ENCODE results near the gene SPECC1L. TPM values are rescaled to one million over a fixed set of nuclear protein-coding genes. Genes with fewer than 3 reads are reported as not detected.

SPECC1L gene
- total and polyA plus RNA-seq, 7 donors: 17.4 to 52.6 (median 28.8) TPM

DNA sequence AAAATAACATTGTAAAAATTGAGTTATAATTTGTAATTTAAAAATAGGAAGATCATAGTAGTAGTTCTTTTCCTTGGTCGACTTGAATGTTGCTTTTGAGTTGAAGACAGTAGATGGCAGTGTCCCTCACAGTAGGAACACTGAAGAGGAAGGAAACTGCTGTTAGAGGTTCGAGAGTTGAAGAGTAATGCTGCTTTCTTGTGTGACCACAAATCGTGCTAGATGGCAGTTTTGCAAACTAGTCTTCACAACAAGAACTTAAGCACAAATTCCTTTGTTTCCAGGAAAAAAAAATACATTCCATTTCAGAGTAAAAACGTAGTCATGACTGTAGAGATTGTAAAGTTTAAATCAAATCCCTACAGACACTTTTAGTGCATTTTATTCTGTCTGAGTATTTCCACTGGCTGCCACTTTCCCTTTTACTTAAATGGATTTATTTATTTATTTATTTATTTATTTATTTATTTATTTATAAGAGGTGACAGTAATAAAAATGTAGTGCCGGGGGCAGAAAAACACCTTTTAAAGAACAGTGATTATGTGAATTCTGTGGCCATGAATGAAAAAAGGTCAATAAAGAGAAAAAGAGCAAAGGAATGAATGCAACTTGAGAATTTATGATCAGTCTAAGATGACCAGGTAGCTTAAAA lies 54.6 kb downstream of the SPECC1L start:
- Histone ChIP-seq H3K4me1 (peaks cover 0 to 22% (median 7%) of the 10 kb centered on the region in 4 donors), H3K4me3 (no peak overlapping the region), H3K27ac (no peak overlapping the region), H3K36me3 (peaks cover 4 to 70% (median 14%) of the 10 kb centered on the region in 4 donors), H3K27me3 (no peaks in the 10 kb centered on the region), H3K9me3 (no peaks in the 10 kb centered on the region)
- DNase-seq: no peak
- TF ChIP-seq, protein P1, sequence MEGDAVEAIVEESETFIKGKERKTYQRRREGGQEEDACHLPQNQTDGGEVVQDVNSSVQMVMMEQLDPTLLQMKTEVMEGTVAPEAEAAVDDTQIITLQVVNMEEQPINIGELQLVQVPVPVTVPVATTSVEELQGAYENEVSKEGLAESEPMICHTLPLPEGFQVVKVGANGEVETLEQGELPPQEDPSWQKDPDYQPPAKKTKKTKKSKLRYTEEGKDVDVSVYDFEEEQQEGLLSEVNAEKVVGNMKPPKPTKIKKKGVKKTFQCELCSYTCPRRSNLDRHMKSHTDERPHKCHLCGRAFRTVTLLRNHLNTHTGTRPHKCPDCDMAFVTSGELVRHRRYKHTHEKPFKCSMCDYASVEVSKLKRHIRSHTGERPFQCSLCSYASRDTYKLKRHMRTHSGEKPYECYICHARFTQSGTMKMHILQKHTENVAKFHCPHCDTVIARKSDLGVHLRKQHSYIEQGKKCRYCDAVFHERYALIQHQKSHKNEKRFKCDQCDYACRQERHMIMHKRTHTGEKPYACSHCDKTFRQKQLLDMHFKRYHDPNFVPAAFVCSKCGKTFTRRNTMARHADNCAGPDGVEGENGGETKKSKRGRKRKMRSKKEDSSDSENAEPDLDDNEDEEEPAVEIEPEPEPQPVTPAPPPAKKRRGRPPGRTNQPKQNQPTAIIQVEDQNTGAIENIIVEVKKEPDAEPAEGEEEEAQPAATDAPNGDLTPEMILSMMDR (IDR thresholded peaks at IDR 0.05): peak; percentile 15 to 38 (median 30)
- TF ChIP-seq POLR2AphosphoS5 (IDR thresholded peaks at IDR 0.05): no peak
- WGBS, 2 donors: 20 to 25% methylated on average over 5 of the region's 5 CpGs
- intact Hi-C loops (cut with DNase I): loop anchor here (2.0 kb wide), 1 partner anchor 202 kb away; no protein-coding TSS in a partner anchor

- intact Hi-C loops (cut with DNase I): no loop called here
- Histone ChIP-seq H3K9me3 (no peaks in the 10 kb centered on the region), H3K36me3 (peaks cover 4 to 71% (median 18%) of the 10 kb centered on the region in 4 donors), H3K4me3 (no peak overlapping the region), H3K27me3 (no peaks in the 10 kb centered on the region), H3K27ac (no peak overlapping the region), H3K4me1 (peaks cover 0 to 22% (median 7%) of the 10 kb centered on the region in 4 donors)
- DNase-seq: no peak
- WGBS, 2 donors: 86 to 87% methylated on average over 4 of the region's 4 CpGs
- TF ChIP-seq POLR2AphosphoS5 (IDR thresholded peaks at IDR 0.05) (no peak), POLR2A (IDR thresholded peaks at IDR 0.05) (no peak), EP300 (IDR thresholded peaks at IDR 0.05) (no peak)
- TF ChIP-seq, protein P1 (IDR thresholded peaks at IDR 0.05): no peak
Observed at GRCh38 chr22:24326266-24326665, 55.6 kb downstream of the SPECC1L start.

DNA sequence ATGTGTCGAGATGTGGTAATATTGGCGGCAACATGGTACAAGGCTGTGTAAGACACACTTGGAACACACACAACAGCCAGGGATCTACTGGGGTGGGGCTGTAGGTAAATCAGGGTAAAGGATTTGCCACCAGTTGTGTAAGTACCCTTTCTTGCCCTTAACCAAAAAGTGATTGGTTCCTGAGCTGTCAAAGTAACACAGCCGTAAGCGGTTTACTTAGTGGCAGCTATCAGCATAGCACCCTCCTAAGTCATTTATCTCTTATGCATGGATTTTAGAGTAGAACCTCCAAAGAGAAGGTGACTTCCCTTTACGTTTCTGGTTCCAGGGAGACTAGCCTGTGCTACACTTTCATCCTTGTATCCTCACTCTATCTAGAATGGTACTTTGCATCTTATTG lies 57.2 kb downstream of the SPECC1L start:
- intact Hi-C loops (cut with DNase I): no loop called here

GRCh38 chr22:24329453-24329852 lies 58.8 kb downstream of the SPECC1L start:
- TF ChIP-seq, protein P1 (IDR thresholded peaks at IDR 0.05): no peak
- TF ChIP-seq EP300 (IDR thresholded peaks at IDR 0.05): no peak
- no peak for TF ChIP-seq POLR2A (IDR thresholded peaks at IDR 0.05)
- no peak for TF ChIP-seq POLR2AphosphoS5 (IDR thresholded peaks at IDR 0.05)
- DNase-seq: no peak
- Histone ChIP-seq H3K4me1 (peaks cover 0 to 4% (median 2%) of the 10 kb centered on the region in 4 donors), H3K36me3 (peaks cover 1 to 67% (median 9%) of the 10 kb centered on the region in 4 donors), H3K27ac (no peak overlapping the region), H3K27me3 (no peaks in the 10 kb centered on the region), H3K4me3 (no peak overlapping the region), H3K9me3 (no peaks in the 10 kb centered on the region)
- 56 to 62% methylated on average over 6 of the region's 6 CpGs for WGBS, 2 donors
- intact Hi-C loops (cut with DNase I): no loop called here

More for the DNA sequence above, 57.2 kb downstream of the SPECC1L start:
- 96 to 97% methylated on average over 5 of the region's 5 CpGs for WGBS, 2 donors
- no peak overlapping the region for H3K27ac ChIP-seq
- H3K36me3 ChIP-seq: peaks cover 4 to 64% (median 12%) of the 10 kb centered on the region in 4 donors
- TF ChIP-seq, protein P1 (IDR thresholded peaks at IDR 0.05): no peak
- TF ChIP-seq EP300 (IDR thresholded peaks at IDR 0.05) (no peak), POLR2AphosphoS5 (IDR thresholded peaks at IDR 0.05) (no peak), POLR2A (IDR thresholded peaks at IDR 0.05) (no peak)
- H3K4me3 ChIP-seq: no peak overlapping the region
- no peaks in the 10 kb centered on the region for H3K9me3 ChIP-seq
- H3K4me1 ChIP-seq: peaks cover 0 to 13% (median 5%) of the 10 kb centered on the region in 4 donors
- no peaks in the 10 kb centered on the region for H3K27me3 ChIP-seq
- DNase-seq: no peak
